ENCODE results near the gene GALNT2. TPM values are rescaled to one million over a fixed set of nuclear protein-coding genes. Genes with fewer than 3 reads are reported as not detected.

Gene GALNT2
- total RNA-seq, 4 donors from 2014 or later = 41.7 to 56.4 (median 50.7) TPM

GRCh38 chr1:230204842-230205241, 137.8 kb downstream of the GALNT2 start:
- no peak for TF ChIP-seq CTCF (IDR thresholded peaks at IDR 0.05; ENCODE audit: low read depth)

GRCh38 chr1:230205719-230206198, 138.7 kb downstream of the GALNT2 start:
- TF ChIP-seq CTCF (IDR thresholded peaks at IDR 0.05; ENCODE audit: low read depth) = no peak

GRCh38 chr1:230206207-230206606, 139.2 kb downstream of the GALNT2 start:
- TF ChIP-seq CTCF (IDR thresholded peaks at IDR 0.05; ENCODE audit: low read depth) = no peak

GRCh38 chr1:230206976-230207375, 139.9 kb downstream of the GALNT2 start:
- TF ChIP-seq CTCF (IDR thresholded peaks at IDR 0.05; ENCODE audit: low read depth) = no peak

GRCh38 chr1:230207598-230207997, 140.6 kb downstream of the GALNT2 start:
- TF ChIP-seq CTCF (IDR thresholded peaks at IDR 0.05; ENCODE audit: low read depth) = no peak

- TF ChIP-seq CTCF (IDR thresholded peaks at IDR 0.05; ENCODE audit: low read depth) = no peak
Measured at GRCh38 chr1:230208619-230209261, 141.7 kb downstream of the GALNT2 start.

GRCh38 chr1:230210326-230210980, 143.4 kb downstream of the GALNT2 start:
- no peak for TF ChIP-seq CTCF (IDR thresholded peaks at IDR 0.05; ENCODE audit: low read depth)

All from subcutaneous adipose tissue (tissue), 4 donors.